MM.1S (cell line): ENCODE measurements around the gene CBFA2T2.

Experiments used
- DNase-seq: peaks from one replicate; pipeline ENCODE4 v3.0.0-alpha.2; 2015
- H2AFZ ChIP-seq: fragments of 300-600 bp; sonication (generic); 2 replicates; pipeline ENCODE4 v1.6.0; 2016; ENCODE audit warnings: antibody characterized with exemption, low read length
- H3F3A ChIP-seq: fragments of 300-600 bp; sonication (generic); 2 replicates; pipeline ENCODE4 v1.6.1; 2016; ENCODE audit warnings: mild to moderate bottlenecking, antibody characterized with exemption, low read length, moderate library complexity, mixed read lengths; ENCODE audit not compliant: insufficient read depth
- H3K27ac ChIP-seq: fragments of 300-600 bp; sonication (generic); 2 replicates; pipeline ENCODE4 v1.5.1; 2016; ENCODE audit warnings: mild to moderate bottlenecking, low read length
- H3K27me3 ChIP-seq: fragments of 300-600 bp; sonication (generic); replicated peaks from 2 replicates; pipeline ENCODE4 v1.6.0; 2016; ENCODE audit warnings: low read length; ENCODE audit not compliant: insufficient read depth
- H3K36me3 ChIP-seq: fragments of 300-600 bp; sonication (generic); replicated peaks from 2 replicates; pipeline ENCODE4 v1.6.1; 2016; ENCODE audit warnings: mild to moderate bottlenecking, low read length, mixed read lengths; ENCODE audit not compliant: insufficient read depth
- H3K4me1 ChIP-seq: fragments of 300-600 bp; sonication (generic); 2 replicates; pipeline ENCODE4 v1.6.1; 2016; ENCODE audit warnings: low read length, mixed read lengths
- H3K4me2 ChIP-seq: fragments of 300-600 bp; sonication (generic); 2 replicates; pipeline ENCODE4 v1.6.0; 2016; ENCODE audit warnings: low read depth, low read length
- H3K4me3 ChIP-seq: fragments of 300-600 bp; sonication (generic); 2 replicates; pipeline ENCODE4 v1.5.1; 2016; ENCODE audit warnings: low read length, mixed read lengths
- H3K79me2 ChIP-seq: fragments of 300-600 bp; sonication (generic); 2 replicates; pipeline ENCODE4 v1.6.1; 2016; ENCODE audit warnings: mixed run types, low read length, mixed read lengths
- H3K9ac ChIP-seq: fragments of 300-600 bp; sonication (generic); 2 replicates; pipeline ENCODE4 v1.6.1; 2016; ENCODE audit warnings: low read length, mixed read lengths
- H3K9me2 ChIP-seq: fragments of 300-600 bp; sonication (generic); replicated peaks from 2 replicates; pipeline ENCODE4 v1.6.1; 2016; ENCODE audit warnings: mild to moderate bottlenecking, low read length, mixed read lengths; ENCODE audit not compliant: insufficient read depth
- H3K9me3 ChIP-seq: fragments of 300-600 bp; sonication (generic); replicated peaks from 2 replicates; pipeline ENCODE4 v1.6.1; 2016; ENCODE audit warnings: mild to moderate bottlenecking, low read length, mixed read lengths; ENCODE audit not compliant: insufficient read depth
- H4K20me1 ChIP-seq: fragments of 300-600 bp; sonication (generic); 2 replicates; pipeline ENCODE4 v1.6.1; 2016; ENCODE audit warnings: mild to moderate bottlenecking, low read length, moderate library complexity, mixed read lengths; ENCODE audit not compliant: insufficient read depth
- EZH2 ChIP-seq: fragments of 300-600 bp; sonication (generic); optimal IDR thresholded peaks from 2 replicates; pipeline ENCODE3; 2017; ENCODE audit warnings: low read depth, mild to moderate bottlenecking, antibody characterized with exemption, low read length, mixed read lengths
- EZH2phosphoT487 ChIP-seq: fragments of 300-600 bp; sonication (generic); IDR thresholded peaks from 2 replicates; pipeline ENCODE4 v1.6.1; 2018; ENCODE audit warnings: antibody characterized with exemption, low read length
- TF ChIP-seq, protein P1 (sequence below): fragments of 300-600 bp; sonication (generic); IDR thresholded peaks from 2 replicates; pipeline ENCODE4 v1.5.1; 2016; ENCODE audit warnings: antibody characterized with exemption, low read length, mixed read lengths

CBFA2T2 gene

GRCh38 chr20:33664762-33665144, 174.9 kb downstream of the CBFA2T2 start:
- no peak for DNase-seq
- H3K4me2 ChIP-seq, result no peak overlapping the region
- no peaks in the 10 kb centered on the region for H3K27me3 ChIP-seq
- no peaks in the 10 kb centered on the region for H3K36me3 ChIP-seq
- no peak overlapping the region for H3K27ac ChIP-seq
- H3F3A ChIP-seq, result peaks cover 26% of the 10 kb centered on the region
- peaks cover 24% of the 10 kb centered on the region for H3K4me1 ChIP-seq
- no peaks in the 10 kb centered on the region for H3K9me2 ChIP-seq
- H4K20me1 ChIP-seq, result no peaks in the 10 kb centered on the region
- TF ChIP-seq, protein P1, sequence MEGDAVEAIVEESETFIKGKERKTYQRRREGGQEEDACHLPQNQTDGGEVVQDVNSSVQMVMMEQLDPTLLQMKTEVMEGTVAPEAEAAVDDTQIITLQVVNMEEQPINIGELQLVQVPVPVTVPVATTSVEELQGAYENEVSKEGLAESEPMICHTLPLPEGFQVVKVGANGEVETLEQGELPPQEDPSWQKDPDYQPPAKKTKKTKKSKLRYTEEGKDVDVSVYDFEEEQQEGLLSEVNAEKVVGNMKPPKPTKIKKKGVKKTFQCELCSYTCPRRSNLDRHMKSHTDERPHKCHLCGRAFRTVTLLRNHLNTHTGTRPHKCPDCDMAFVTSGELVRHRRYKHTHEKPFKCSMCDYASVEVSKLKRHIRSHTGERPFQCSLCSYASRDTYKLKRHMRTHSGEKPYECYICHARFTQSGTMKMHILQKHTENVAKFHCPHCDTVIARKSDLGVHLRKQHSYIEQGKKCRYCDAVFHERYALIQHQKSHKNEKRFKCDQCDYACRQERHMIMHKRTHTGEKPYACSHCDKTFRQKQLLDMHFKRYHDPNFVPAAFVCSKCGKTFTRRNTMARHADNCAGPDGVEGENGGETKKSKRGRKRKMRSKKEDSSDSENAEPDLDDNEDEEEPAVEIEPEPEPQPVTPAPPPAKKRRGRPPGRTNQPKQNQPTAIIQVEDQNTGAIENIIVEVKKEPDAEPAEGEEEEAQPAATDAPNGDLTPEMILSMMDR, result no peak
- no peak for TF ChIP-seq EZH2
- no peak for TF ChIP-seq EZH2phosphoT487
- H3K9ac ChIP-seq, result no peak overlapping the region
- H2AFZ ChIP-seq, result no peak overlapping the region
- no peaks in the 10 kb centered on the region for H3K9me3 ChIP-seq
- H3K79me2 ChIP-seq, result peaks cover 6% of the 10 kb centered on the region; the same call in 1 of the 2 replicates
- H3K4me3 ChIP-seq, result no peak overlapping the region

DNA sequence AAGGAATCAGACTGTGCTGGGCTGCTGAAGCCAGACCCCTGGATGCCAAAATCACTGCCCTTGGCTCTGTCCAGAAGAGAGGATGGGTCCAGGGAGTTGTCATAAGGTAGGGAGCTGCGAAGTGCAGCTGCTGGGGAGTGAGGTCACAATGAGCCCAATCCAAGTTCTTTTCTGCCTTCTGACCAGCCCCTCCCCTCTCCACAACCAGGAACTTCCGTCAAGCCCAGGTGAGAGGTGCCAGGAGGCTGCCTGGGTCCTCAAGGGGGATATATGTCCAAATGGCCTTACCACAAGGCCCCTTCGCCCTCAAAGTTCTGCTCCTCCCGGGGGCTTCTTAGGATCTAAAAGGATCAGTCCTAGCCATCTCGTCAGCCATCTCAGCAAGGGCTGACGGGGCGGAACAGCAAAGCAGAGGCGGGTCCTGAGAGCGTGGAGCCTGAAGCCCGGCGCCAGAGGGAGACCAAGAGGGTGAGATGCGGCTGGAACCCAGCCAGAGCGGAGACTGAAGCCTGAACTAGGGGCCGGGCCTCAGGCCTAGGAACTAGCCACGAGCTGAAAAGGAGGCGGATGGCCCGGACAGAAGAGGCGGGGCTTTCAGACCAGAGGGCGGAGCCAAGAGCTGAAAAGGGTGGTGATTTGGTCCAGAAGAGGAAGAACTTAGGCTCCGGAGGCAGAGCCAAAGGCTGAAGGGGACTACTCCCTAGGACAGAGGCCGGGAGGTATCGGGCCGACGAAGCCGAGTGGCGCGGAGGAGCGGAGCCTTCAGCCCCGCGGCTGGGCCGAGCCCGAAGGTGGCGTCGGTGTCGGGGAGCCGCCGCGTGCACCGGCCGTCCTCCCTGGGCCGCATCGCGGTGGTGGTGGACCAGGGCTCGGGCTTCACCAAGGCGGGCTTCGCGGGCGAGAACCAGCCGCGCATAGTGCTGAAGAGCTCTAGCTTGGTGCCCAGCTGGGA, 176.7 kb downstream of the CBFA2T2 start, which contains the start of gene ACTL10:
Gene ACTL10 (plus strand): TSS at position 651 of the 952 bp plus-strand sequence. CDS start 555 bp downstream, outside the sequence.
- H3K9ac ChIP-seq, result peak within 1 kb of the TSS; percentile 63

DNA sequence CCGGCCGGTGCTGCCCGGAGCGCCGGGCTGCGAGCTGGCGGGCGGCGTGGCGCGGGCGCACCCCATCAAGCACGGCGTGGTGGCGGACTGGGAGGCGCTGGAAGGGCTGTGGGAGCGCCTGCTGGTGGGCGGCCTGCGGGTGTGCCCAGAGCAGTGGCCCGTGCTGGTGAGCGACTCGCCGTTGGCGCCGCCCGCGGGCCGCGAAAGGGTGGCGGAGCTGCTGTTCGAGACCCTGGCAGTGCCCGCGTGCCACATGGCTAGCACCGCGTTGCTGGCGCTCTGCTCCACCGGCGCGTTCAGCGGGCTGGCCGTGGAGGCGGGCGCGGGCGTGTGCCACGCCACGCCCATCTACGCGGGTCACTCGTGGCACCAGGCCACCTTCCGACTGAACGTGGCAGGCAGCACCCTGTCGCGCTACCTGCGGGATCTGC, 177.4 kb downstream of the CBFA2T2 start:
- peaks cover 24% of the 10 kb centered on the region for H3K4me1 ChIP-seq
- H2AFZ ChIP-seq, result peak overlapping the region; percentile 80
- H3K9ac ChIP-seq, result peak overlapping the region; percentile 63
- peaks cover 26% of the 10 kb centered on the region for H3F3A ChIP-seq
- no peaks in the 10 kb centered on the region for H3K9me2 ChIP-seq
- peak; percentile 48 for DNase-seq
- no peaks in the 10 kb centered on the region for H4K20me1 ChIP-seq
- H3K9me3 ChIP-seq, result no peaks in the 10 kb centered on the region
- H3K27ac ChIP-seq, result peak overlapping the region; percentile 84
- peak overlapping the region; percentile 76 for H3K4me3 ChIP-seq
- H3K36me3 ChIP-seq, result no peaks in the 10 kb centered on the region
- H3K79me2 ChIP-seq, result peaks cover 12% of the 10 kb centered on the region
- no peaks in the 10 kb centered on the region for H3K27me3 ChIP-seq
- no peak for TF ChIP-seq EZH2phosphoT487
- TF ChIP-seq, protein P1, result no peak
- no peak for TF ChIP-seq EZH2
- H3K4me2 ChIP-seq, result peak overlapping the region; percentile 98

More for the DNA sequence above, 176.7 kb downstream of the CBFA2T2 start, which contains the start of gene ACTL10:
- H2AFZ ChIP-seq, result peak within 1 kb of the TSS; percentile 83
- peak within 1 kb of the TSS; percentile 84 for H3K27ac ChIP-seq
- H3K9me3 ChIP-seq, result no peaks in the 10 kb centered on the region
- H3F3A ChIP-seq, result peaks cover 26% of the 10 kb centered on the region
- H3K4me2 ChIP-seq, result peak within 1 kb of the TSS; percentile 98
- H3K36me3 ChIP-seq, result no peaks in the 10 kb centered on the region
- H4K20me1 ChIP-seq, result no peaks in the 10 kb centered on the region
- no peaks in the 10 kb centered on the region for H3K9me2 ChIP-seq
- peak; percentile 98 for DNase-seq
- H3K79me2 ChIP-seq, result peaks cover 6% of the 10 kb centered on the region; the same call in 1 of the 2 replicates
- peak within 1 kb of the TSS; percentile 76 for H3K4me3 ChIP-seq
- TF ChIP-seq, protein P1, result peak; percentile 40
- no peak for TF ChIP-seq EZH2
- H3K27me3 ChIP-seq, result no peaks in the 10 kb centered on the region
- peaks cover 24% of the 10 kb centered on the region for H3K4me1 ChIP-seq
